H1 (cell line): ENCODE data around the gene WDR54. TPM values are rescaled to one million over a fixed set of nuclear protein-coding genes. Genes with fewer than 3 reads are reported as not detected.

Experiments
- CTCF ChIA-PET: fragments of 300-600 bp; sonication (Branson Sonifier 250); formaldehyde crosslinking; loops from one replicate; lab custom pipeline; 2021; ENCODE audit not compliant: partially characterized antibody; lab: Charles Lee
- POLR2A ChIA-PET: fragments of 300-600 bp; sonication (Branson Sonifier 250); formaldehyde crosslinking; loops from one replicate; lab custom pipeline; 2021; ENCODE audit warnings: inconsistent platforms; ENCODE audit not compliant: partially characterized antibody; lab: Charles Lee
- DNase-seq, 2 experiments: peaks; one replicate each; pipeline versions ENCODE4 v3.0.0 to v3.0.0-alpha.2; 2010 to 2022; ENCODE audit warnings: low spot score in 2 of 2, low read depth in 1 of 2, mixed read lengths in 1 of 2
- FAIRE-seq: peaks from 2 replicates; lab custom pipeline; 2011; peaks lifted over from hg19 to GRCh38; lab: Jason Lieb, UNC
- H2AFZ ChIP-seq: 2 replicates; pipeline ENCODE4 v1.8.1; 2012; ENCODE audit warnings: low read length, inconsistent platforms
- H2AK5ac ChIP-seq: 2 replicates; pipeline ENCODE4 v1.6.1; 2013; ENCODE audit warnings: low read depth, low read length
- H2BK120ac ChIP-seq: replicated peaks from 2 replicates; pipeline ENCODE3; 2013; ENCODE audit warnings: low read depth, low read length, inconsistent platforms
- H2BK12ac ChIP-seq: 2 replicates; pipeline ENCODE4 v1.6.1; 2013; ENCODE audit warnings: low read depth, low read length
- H2BK15ac ChIP-seq: 2 replicates; pipeline ENCODE4 v1.6.1; 2013; ENCODE audit warnings: low read length
- H2BK20ac ChIP-seq: 2 replicates; pipeline ENCODE4 v1.6.1; 2013; ENCODE audit warnings: low read length
- H2BK5ac ChIP-seq: 2 replicates; pipeline ENCODE4 v1.6.1; 2013; ENCODE audit warnings: low read depth, low read length
- H3K14ac ChIP-seq: 2 replicates; pipeline ENCODE4 v1.6.1; 2013; ENCODE audit warnings: inconsistent platforms; ENCODE audit not compliant: insufficient read length
- H3K18ac ChIP-seq: 2 replicates; pipeline ENCODE4 v1.6.1; 2013; ENCODE audit warnings: low read length; ENCODE audit errors: extremely low read depth
- H3K23ac ChIP-seq: 2 replicates; pipeline ENCODE4 v1.6.1; 2013; ENCODE audit warnings: inconsistent platforms; ENCODE audit not compliant: insufficient read length
- H3K23me2 ChIP-seq: 2 replicates; pipeline ENCODE4 v1.6.1; 2013; ENCODE audit warnings: low read depth, low read length
- H3K27ac ChIP-seq: 2 replicates; pipeline ENCODE4 v1.6.1; 2011; ENCODE audit warnings: low read depth, low read length, inconsistent platforms
- H3K27me3 ChIP-seq, 4 experiments: replicated peaks in 1 of 4; 1 replicate in 1 of 4; 2 replicates in 3 of 4; pipeline versions ENCODE4 v1.6.1 to v1.8.1; 2011 to 2013; ENCODE audit warnings: low read length in 3 of 4, mild to moderate bottlenecking in 3 of 4, inconsistent platforms in 2 of 4, mixed read lengths in 2 of 4, moderate library complexity in 1 of 4; ENCODE audit not compliant: control insufficient read depth in 3 of 4, insufficient read depth in 3 of 4; ENCODE audit errors: extremely low read depth in 1 of 4
- H3K36me3 ChIP-seq, 4 experiments: 2 replicates each; pipeline versions ENCODE4 v1.6.1 to v1.8.1; 2011 to 2013; ENCODE audit warnings: mild to moderate bottlenecking in 4 of 4, low read length in 3 of 4, moderate library complexity in 2 of 4, control low read depth in 1 of 4, inconsistent platforms in 1 of 4; ENCODE audit not compliant: insufficient read depth in 4 of 4, control insufficient read depth in 2 of 4
- H3K4ac ChIP-seq: replicated peaks from 2 replicates; pipeline ENCODE3; 2013; ENCODE audit warnings: low read length, low read depth, mixed read lengths, inconsistent platforms; ENCODE audit not compliant: insufficient read length
- H3K4me1 ChIP-seq, 4 experiments: replicated peaks in 1 of 4; 1 replicate in 1 of 4; 2 replicates in 3 of 4; pipeline versions ENCODE4 v1.6.1 to v1.8.1; 2011 to 2013; ENCODE audit warnings: low read length in 3 of 4, inconsistent platforms in 2 of 4, mixed read lengths in 1 of 4; ENCODE audit not compliant: insufficient read depth in 4 of 4, control insufficient read depth in 3 of 4
- H3K4me2 ChIP-seq, 2 experiments: 2 replicates each; pipeline versions ENCODE4 v1.6.1 to v1.8.1; 2011 to 2013; ENCODE audit warnings: low read depth in 2 of 2, low read length in 2 of 2, control low read depth in 1 of 2, inconsistent platforms in 1 of 2, mild to moderate bottlenecking in 1 of 2; ENCODE audit not compliant: insufficient read depth in 1 of 2
- H3K4me3 ChIP-seq, 4 experiments: fragments of 200-600, 300-600 bp in 1 of 4; sonication (generic), shearing (Covaris generic), sonication (Bioruptor Twin) in 1 of 4; 2 replicates each; pipeline versions ENCODE4 v1.5.1 to v1.8.1; 2011 to 2016; ENCODE audit warnings: low read length in 4 of 4, low read depth in 3 of 4, control low read depth in 2 of 4, inconsistent platforms in 2 of 4, mild to moderate bottlenecking in 2 of 4, mixed read lengths in 1 of 4, moderate library complexity in 1 of 4; ENCODE audit not compliant: insufficient read depth in 2 of 4; ENCODE audit errors: extremely low read depth in 1 of 4
- H3K56ac ChIP-seq: replicated peaks from 2 replicates; pipeline ENCODE3; 2013; ENCODE audit warnings: low read depth, mild to moderate bottlenecking, mixed read lengths, low read length, inconsistent platforms; ENCODE audit not compliant: insufficient read length
- H3K79me1 ChIP-seq: 2 replicates; pipeline ENCODE4 v1.6.1; 2013; ENCODE audit warnings: low read depth, low read length, control low read depth
- H3K79me2 ChIP-seq, 2 experiments: 2 replicates each; pipeline versions ENCODE4 v1.6.1 to v1.8.1; 2012 to 2013; ENCODE audit warnings: low read length in 2 of 2, mild to moderate bottlenecking in 2 of 2, inconsistent platforms in 1 of 2; ENCODE audit not compliant: insufficient read depth in 2 of 2, control insufficient read depth in 1 of 2
- H3K9ac ChIP-seq, 4 experiments: replicated peaks in 1 of 4; 1 replicate in 1 of 4; 2 replicates in 3 of 4; pipeline versions ENCODE4 v1.6.1 to v1.8.1; 2011 to 2013; ENCODE audit warnings: low read depth in 3 of 4, low read length in 3 of 4, control low read depth in 2 of 4, mild to moderate bottlenecking in 2 of 4, moderate library complexity in 2 of 4, inconsistent platforms in 1 of 4; ENCODE audit errors: extremely low read depth in 1 of 4
- H3K9me3 ChIP-seq, 2 experiments: 2 replicates each; pipeline versions ENCODE4 v1.6.1 to v1.8.1; 2012 to 2013; ENCODE audit warnings: mild to moderate bottlenecking in 2 of 2, moderate library complexity in 2 of 2, control low read depth in 1 of 2, inconsistent platforms in 1 of 2, low read depth in 1 of 2, low read length in 1 of 2, mixed read lengths in 1 of 2; ENCODE audit not compliant: insufficient read depth in 2 of 2
- H4K20me1 ChIP-seq, 2 experiments: replicated peaks in 1 of 2; 2 replicates each; pipeline versions ENCODE3 to v1.8.1; 2011 to 2013; ENCODE audit warnings: inconsistent platforms in 2 of 2, low read length in 2 of 2, mild to moderate bottlenecking in 1 of 2; ENCODE audit not compliant: insufficient read depth in 2 of 2, control insufficient read depth in 1 of 2
- H4K5ac ChIP-seq: 2 replicates; pipeline ENCODE4 v1.6.1; 2013; ENCODE audit warnings: low read length, low read depth, mixed read lengths, inconsistent platforms; ENCODE audit not compliant: insufficient read length
- H4K8ac ChIP-seq: 2 replicates; pipeline ENCODE4 v1.8.0; 2013; ENCODE audit warnings: mild to moderate bottlenecking, moderate library complexity, low read length, inconsistent platforms; ENCODE audit not compliant: insufficient read depth; ENCODE audit errors: extremely low read depth
- H4K91ac ChIP-seq: replicated peaks from 2 replicates; pipeline ENCODE3; 2013; ENCODE audit warnings: low read length, mixed read lengths, inconsistent platforms; ENCODE audit not compliant: insufficient read length
- EZH2 ChIP-seq: fragments of 200-600 bp; sonication (generic); IDR thresholded peaks from 2 replicates; pipeline ENCODE4 v1.7.1; 2012; ENCODE audit warnings: low read depth, mild to moderate bottlenecking, moderate library complexity, low read length, inconsistent platforms; ENCODE audit not compliant: severe bottlenecking
- POLR2AphosphoS5 ChIP-seq: IDR thresholded peaks from 2 replicates; pipeline ENCODE4 v1.6.1; 2011; ENCODE audit warnings: low read depth, low read length
- SAP30 ChIP-seq: fragments of 300-600 bp; sonication (generic); IDR thresholded peaks from 2 replicates; pipeline ENCODE4 v1.7.1; 2012; ENCODE audit warnings: low read length, moderate library complexity, mild to moderate bottlenecking, inconsistent platforms; ENCODE audit not compliant: insufficient read depth, insufficient replicate concordance
- SIN3A ChIP-seq, 2 experiments: IDR thresholded peaks in 1 of 2; conservative IDR thresholded peaks in 1 of 2; 2 replicates each; pipeline ENCODE4 v1.6.1; 2011 to 2012; ENCODE audit warnings: low read length in 2 of 2, improper control_type of control experiment in 1 of 2, low read depth in 1 of 2, mild to moderate bottlenecking in 1 of 2
- SIRT6 ChIP-seq: IDR thresholded peaks from one replicate; pipeline ENCODE4 v1.7.1; 2012; ENCODE audit warnings: low read length, inconsistent platforms
- YY1 ChIP-seq: IDR thresholded peaks from 2 replicates; pipeline ENCODE4 v1.6.1; 2011; ENCODE audit warnings: low read depth, mild to moderate bottlenecking, low read length
- WGBS, 2 experiments: shearing (Covaris generic) in 1 of 2; methylation state at CpG; one replicate each; pipeline versions ENCODE4 v1.1.6 to v1.1.7; 2013 to 2015; ENCODE audit warnings: low lambda C conversion rate in 2 of 2, mixed read lengths in 2 of 2, inconsistent platforms in 1 of 2, low coverage in 1 of 2, missing lambda C conversion rate in 1 of 2; ENCODE audit not compliant: insufficient replicate concordance in 2 of 2, insufficient coverage in 1 of 2, insufficient read length in 1 of 2; ENCODE audit errors: extremely low coverage in 1 of 2, missing lambda C conversion rate in 1 of 2; 5-methylcytosine and 5-hydroxymethylcytosine counted together
- long read RNA-seq, 2 experiments: library from RNA in 1 of 2; library from capped mRNA in 1 of 2; stranded (forward); transcript quantifications; one replicate each; pipeline ENCODE4 v2.0.0, GENCODE V29; 2021; ENCODE audit warnings: inconsistent platforms in 1 of 2
- polyA minus RNA-seq, 3 experiments: library from RNA; depleted of rRNA, polyadenylated mRNA; stranded (reverse); fragments of >200 nt; gene quantifications; 1 replicate in 2 of 3; 2 replicates in 1 of 3; pipeline ENCODE4 v1.2.3, GENCODE V29; 2011
- polyA plus RNA-seq, 7 experiments: library from polyadenylated mRNA; depleted of rRNA in 3 of 7; stranded (reverse) in 5 of 7; unstranded in 2 of 7; fragments of >200 nt in 5 of 7; fragments of 200-250 nt in 2 of 7; gene quantifications; 1 replicate in 5 of 7; 2 replicates in 1 of 7; 4 replicates in 1 of 7; pipeline versions ENCODE4 v1.2.1 to v1.2.3, GENCODE V29; 2011 to 2013; ENCODE audit warnings: missing spikeins in 2 of 7, mixed read lengths in 2 of 7
- total RNA-seq: library from RNA; stranded (reverse); fragmentation: NEBNext Ultra II Directional; extraction: Animal tissue kit (Norgen Biotek cat#: 25700); gene quantifications from 2 replicates; pipeline ENCODE4 v1.2.1, GENCODE V29; 2021

Gene WDR54, protein sequence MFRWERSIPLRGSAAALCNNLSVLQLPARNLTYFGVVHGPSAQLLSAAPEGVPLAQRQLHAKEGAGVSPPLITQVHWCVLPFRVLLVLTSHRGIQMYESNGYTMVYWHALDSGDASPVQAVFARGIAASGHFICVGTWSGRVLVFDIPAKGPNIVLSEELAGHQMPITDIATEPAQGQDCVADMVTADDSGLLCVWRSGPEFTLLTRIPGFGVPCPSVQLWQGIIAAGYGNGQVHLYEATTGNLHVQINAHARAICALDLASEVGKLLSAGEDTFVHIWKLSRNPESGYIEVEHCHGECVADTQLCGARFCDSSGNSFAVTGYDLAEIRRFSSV
- total RNA-seq (41.6 and 45.0 TPM in 2 replicates), polyA plus RNA-seq (2011; rRNA removed) (125 and 142 TPM in 2 replicates), polyA minus RNA-seq (2011; rRNA and poly(A)+ RNA removed) (107 and 111 TPM in 2 replicates)
- 127 TPM for polyA plus RNA-seq (2011; cell fraction: cytosol; rRNA removed)
- polyA plus RNA-seq (2011; cell fraction: nucleus; rRNA removed) = 148 TPM
- 48.4 to 98.7 TPM (median 88.1 TPM) in 4 replicates for polyA plus RNA-seq (2012, experiment 1 of 2)
- 87.5 TPM for polyA plus RNA-seq (2012, experiment 2 of 2)
- 27.2 TPM for polyA plus RNA-seq (2013, experiment 1 of 2)
- polyA plus RNA-seq (2013, experiment 2 of 2) = 27.3 TPM
- polyA minus RNA-seq (2011; cell fraction: cytosol; rRNA and poly(A)+ RNA removed) = 53.3 TPM
- 41.3 TPM for polyA minus RNA-seq (2011; cell fraction: nucleus; rRNA and poly(A)+ RNA removed)
- long read RNA-seq, experiment 1, transcript WDR54-201 (10 exons, 1,147 nt) = major isoform, 20 of 39 reads
- long read RNA-seq, experiment 1, partial matches to known transcripts = 8 of 39 reads
- long read RNA-seq, experiment 1, other reads (novel, unspliced or antisense) = 9 of 39 reads
- long read RNA-seq, experiment 2, transcript WDR54-201 (10 exons, 1,147 nt) = major isoform, 125 of 161 reads
- long read RNA-seq, experiment 2, partial matches to known transcripts = 11 of 161 reads
- long read RNA-seq, experiment 2, other reads (novel, unspliced or antisense) = 22 of 161 reads

- Histone ChIP-seq H3K9ac (peak within 1 kb of the TSS in 3 of 4 experiments; percentile 62 to 76 (median 75); a peak in 6 of 7 replicates), H3K27ac (peak within 1 kb of the TSS; percentile 51; the same call in 1 of the 2 replicates), H3K18ac (peak within 1 kb of the TSS; percentile 84), H3K9me3 (no peaks in the 10 kb centered on the region), H3K36me3 (peaks cover 0 to 19% (median 7%) of the 10 kb centered on the region in 4 experiments; a peak in 6 of 8 replicates), H3K14ac (no peak within 1 kb of the TSS), H2BK120ac (no peak within 1 kb of the TSS), H2BK15ac (no peak within 1 kb of the TSS), H3K27me3 (0 out of 7 replicates have a peak, but pooled peaks cover 0 to 2% (median 0%) of the 10 kb centered on the region in 4 experiments), H3K23ac (no peak within 1 kb of the TSS), H2AK5ac (0 out of 2 replicates have a peak within 1 kb of the TSS, but pooled peaks have one; percentile 25), H3K4me3 (peak within 1 kb of the TSS; percentile 51 to 92 (median 74)), H3K23me2 (peaks cover 10% of the 10 kb centered on the region), H3K56ac (peak within 1 kb of the TSS; percentile 63), H2BK20ac (no peak within 1 kb of the TSS; the same call in 1 of the 2 replicates), H3K4me2 (peak within 1 kb of the TSS; percentile 74 to 97), H4K5ac (peak within 1 kb of the TSS; percentile 50), H3K4me1 (peaks cover 0 to 5% (median 3%) of the 10 kb centered on the region in 4 experiments; a peak in 3 of 7 replicates), H3K79me2 (no peaks in the 10 kb centered on the region), H4K20me1 (peaks cover 1 to 15% of the 10 kb centered on the region in 2 experiments), H2AFZ (peak within 1 kb of the TSS; percentile 89), H4K8ac (peak within 1 kb of the TSS; percentile 93), H4K91ac (no peak within 1 kb of the TSS), H3K79me1 (no peaks in the 10 kb centered on the region), H2BK5ac (peak within 1 kb of the TSS; percentile 52; the same call in 1 of the 2 replicates), H3K4ac (peak within 1 kb of the TSS; percentile 32), H2BK12ac (no peak within 1 kb of the TSS)
- 3% methylated on average over 54 of the region's 57 CpGs; no CpG with 5 or more reads in 1 of the 2 experiments for WGBS, 2 experiments
- ChIA-PET POLR2A (interaction anchor here (0.7 to 3.5 kb wide), 15 partner anchors 8 to 118 kb away, joined by 3 to 24 read pairs (median 5); partner anchors contain the start of genes INO80B and WBP1), CTCF (interaction anchor here (0.6 to 1.3 kb wide), 2 partner anchors 54 to 125 kb away, joined by 3 to 4 read pairs; no protein-coding TSS in a partner anchor)
- FAIRE-seq (no peak), DNase-seq (peak; percentile 84 to 96)
- no peak for TF ChIP-seq SIRT6
- peak in 1 of 2 experiments; percentile 94; a peak in 2 of 4 replicates for TF ChIP-seq SIN3A (conservative IDR thresholded peaks at IDR 0.05 in 1 of 2, IDR thresholded peaks at IDR 0.05 in 1 of 2; ENCODE audit: low read depth in 1 of 2, low read length in 2 of 2)
- peak; percentile 94 for TF ChIP-seq POLR2AphosphoS5
- TF ChIP-seq YY1 = 0 out of 2 replicates have a peak, but pooled peaks have one; percentile 69
- TF ChIP-seq SAP30 = no peak
- TF ChIP-seq EZH2 = no peak
These were observed at the start of gene WDR54, which contains the start of gene C2orf81 for GRCh38 chr2:74421221-74421870. Gene WDR54 (plus strand): TSS chr2:74421730. CDS start chr2:74422154, 424 bp downstream. Gene C2orf81 (minus strand): TSS chr2:74421619. CDS start chr2:74421560, 59 bp downstream.
